Upper lobe of left lung (tissue), 6 donors: ENCODE data around the gene ARPC1A. TPM values are rescaled to one million over a fixed set of nuclear protein-coding genes. Genes with fewer than 3 reads are reported as not detected.
A peak's percentile ranks its signal among the peaks of the same experiment; 100 is the strongest.

Source experiments
- ATAC-seq, 2 donors: fragments of 200-7000 bp; cut with Tn5 transposase; one replicate each; pipeline ENCODE4 v1.9.1; 2022; ENCODE audit warnings: mild to moderate bottlenecking in 2 of 2, moderate library complexity in 2 of 2; ENCODE audit not compliant: low FRiP score in 2 of 2
- DNase-seq, 2 donors: peaks; one replicate each; pipeline ENCODE4 v3.0.0-alpha.2; 2019 to 2020
- H3K27ac ChIP-seq, 4 donors: fragments of 200-600 bp; sonication (generic); one replicate each; pipeline ENCODE4 v1.5.1; 2016 to 2019
- H3K27me3 ChIP-seq, 4 donors: fragments of 200-600 bp; sonication (generic); one replicate each; pipeline ENCODE4 v1.5.1; 2017 to 2019
- H3K36me3 ChIP-seq, 4 donors: fragments of 200-600 bp; sonication (generic); one replicate each; pipeline ENCODE4 v1.5.1; 2016 to 2019
- H3K4me1 ChIP-seq, 4 donors: fragments of 200-600 bp; sonication (generic); one replicate each; pipeline ENCODE4 v1.5.1; 2018 to 2019
- H3K4me3 ChIP-seq, 4 donors: fragments of 200-600 bp; sonication (generic); one replicate each; pipeline ENCODE4 v1.5.1; 2017 to 2019; ENCODE audit warnings: mild to moderate bottlenecking in 2 of 4, moderate library complexity in 1 of 4
- H3K9me3 ChIP-seq, 4 donors: fragments of 200-600 bp; sonication (generic); one replicate each; pipeline ENCODE4 v1.5.1; 2018 to 2019
- CTCF ChIP-seq, 6 experiments: fragments of 450-650 bp in 4 of 6; fragments of 200-600 bp in 2 of 6; sonication (generic) in 2 of 6; IDR thresholded peaks; one replicate each; pipeline ENCODE4 v1.5.1; 2016 to 2019; ENCODE audit warnings: antibody characterized with exemption in 6 of 6
- EP300 ChIP-seq, 4 donors: sonication (generic); formaldehyde crosslinking; IDR thresholded peaks; one replicate each; pipeline ENCODE4 v1.5.1; 2017; ENCODE audit warnings: antibody characterized with exemption in 4 of 4, control low read depth in 2 of 4
- POLR2A ChIP-seq, 4 donors: fragments of 450-650 bp; IDR thresholded peaks; one replicate each; pipeline ENCODE4 v1.5.1; 2016 to 2017; ENCODE audit warnings: antibody characterized with exemption in 4 of 4, mild to moderate bottlenecking in 2 of 4
- POLR2AphosphoS5 ChIP-seq, 2 donors: sonication (generic); formaldehyde crosslinking; IDR thresholded peaks; one replicate each; pipeline ENCODE4 v1.5.1; 2017; ENCODE audit warnings: antibody characterized with exemption in 2 of 2
- WGBS, 2 donors: methylation state at CpG; one replicate each; pipeline ENCODE4 v1.1.5; 2017 to 2018; 5-methylcytosine and 5-hydroxymethylcytosine counted together
- total RNA-seq, 6 donors: library from RNA; depleted of rRNA in 4 of 6; stranded (reverse); fragments of >200 nt in 4 of 6; gene quantifications; one replicate each; pipeline versions ENCODE4 v1.1.0 to v1.2.1, GENCODE V29; 2016 to 2021
- donor health status: DM: no; HTN: no; CAD: no; lungs with moderate emphysema.
- donor health status: DM: no; HTN: yes; CAD: no; lungs with severe emphysema.

The ARPC1A gene
- total RNA-seq, 6 donors from 2014 or later = 81.7 to 129 (median 122) TPM

- H3K9me3 ChIP-seq = no peaks in the 10 kb centered on the region
- no peak overlapping the region for H3K4me3 ChIP-seq
- no peak for DNase-seq
- WGBS, 2 donors = 89 to 91% methylated on average over 22 of the region's 22 CpGs
- no peak overlapping the region for H3K27ac ChIP-seq
- no peaks in the 10 kb centered on the region for H3K4me1 ChIP-seq
- H3K27me3 ChIP-seq = no peaks in the 10 kb centered on the region
- no peak for TF ChIP-seq POLR2AphosphoS5 (IDR thresholded peaks at IDR 0.05)
- no peak for TF ChIP-seq CTCF (IDR thresholded peaks at IDR 0.05)
- TF ChIP-seq EP300 (IDR thresholded peaks at IDR 0.05) = no peak
- no peak for TF ChIP-seq POLR2A (IDR thresholded peaks at IDR 0.05)
- peaks cover 33 to 100% (median 87%) of the 10 kb centered on the region in 4 donors for H3K36me3 ChIP-seq
- no peak for ATAC-seq
These were observed 33.9 kb downstream of the ARPC1A start for GRCh38 chr7:99359465-99360154.

GRCh38 chr7:99362801-99363200, 37.1 kb downstream of the ARPC1A start:
- H3K36me3 ChIP-seq = peaks cover 31 to 98% (median 82%) of the 10 kb centered on the region in 4 donors
- H3K4me3 ChIP-seq = no peak overlapping the region
- H3K9me3 ChIP-seq = no peaks in the 10 kb centered on the region
- H3K27ac ChIP-seq = no peak overlapping the region
- no peaks in the 10 kb centered on the region for H3K27me3 ChIP-seq
- TF ChIP-seq EP300 (IDR thresholded peaks at IDR 0.05) (no peak), CTCF (IDR thresholded peaks at IDR 0.05) (no peak), POLR2A (IDR thresholded peaks at IDR 0.05) (no peak), POLR2AphosphoS5 (IDR thresholded peaks at IDR 0.05) (no peak)
- DNase-seq = no peak
- peaks cover 0 to 4% (median 0%) of the 10 kb centered on the region in 4 donors for H3K4me1 ChIP-seq
- no peak for ATAC-seq
- WGBS, 2 donors = 81 to 83% methylated on average over 3 of the region's 3 CpGs

- Histone ChIP-seq H3K27me3 (no peaks in the 10 kb centered on the region), H3K27ac (no peak overlapping the region), H3K9me3 (no peaks in the 10 kb centered on the region), H3K4me3 (no peak overlapping the region), H3K36me3 (peaks cover 27 to 93% (median 78%) of the 10 kb centered on the region in 4 donors), H3K4me1 (peaks cover 0 to 4% (median 0%) of the 10 kb centered on the region in 4 donors)
- WGBS, 2 donors = 91 to 95% methylated on average over 5 of the region's 5 CpGs
- ATAC-seq = no peak
- TF ChIP-seq EP300 (IDR thresholded peaks at IDR 0.05) (no peak), POLR2A (IDR thresholded peaks at IDR 0.05) (no peak), CTCF (IDR thresholded peaks at IDR 0.05) (no peak), POLR2AphosphoS5 (IDR thresholded peaks at IDR 0.05) (no peak)
- no peak for DNase-seq
These were observed 37.6 kb downstream of the ARPC1A start for GRCh38 chr7:99363286-99363685.

GRCh38 chr7:99365318-99366141, 39.8 kb downstream of the ARPC1A start:
- no peak overlapping the region for H3K4me3 ChIP-seq
- no peaks in the 10 kb centered on the region for H3K9me3 ChIP-seq
- ATAC-seq (peak; percentile 74 to 79), DNase-seq (peak; percentile 72 to 88)
- H3K27ac ChIP-seq = no peak overlapping the region
- H3K4me1 ChIP-seq = peaks cover 0 to 15% (median 4%) of the 10 kb centered on the region in 4 donors
- TF ChIP-seq CTCF (IDR thresholded peaks at IDR 0.05) = peak; percentile 30 to 64 (median 53)
- no peak for TF ChIP-seq EP300 (IDR thresholded peaks at IDR 0.05)
- TF ChIP-seq POLR2A (IDR thresholded peaks at IDR 0.05) = no peak
- TF ChIP-seq POLR2AphosphoS5 (IDR thresholded peaks at IDR 0.05) = no peak
- WGBS, 2 donors = 81 to 87% methylated on average over 14 to 17 of the region's 17 CpGs
- no peaks in the 10 kb centered on the region for H3K27me3 ChIP-seq
- peaks cover 21 to 77% (median 56%) of the 10 kb centered on the region in 4 donors for H3K36me3 ChIP-seq
